ENCODE data around the gene GCN1. TPM values are rescaled to one million over a fixed set of nuclear protein-coding genes. Genes with fewer than 3 reads are reported as not detected.
A peak's percentile ranks its signal among the peaks of the same experiment; 100 is the strongest.

The GCN1 gene
- total and polyA plus RNA-seq, 4 donors: 19.3 to 93.6 (median 53.1) TPM

GRCh38 chr12:120239776-120240494 lies 45.4 kb upstream of the GCN1 start:
- TF ChIP-seq CTCF (IDR thresholded peaks at IDR 0.05; ENCODE audit: control extremely low read depth, extremely low read depth): no peak
- WGBS, 2 donors: 69 to 83% methylated on average over 2 of the region's 2 CpGs
- no peak for ATAC-seq (ENCODE audit: insufficient read depth, low FRiP score)
- peak overlapping the region in 1 of 2 donors; percentile 26 for H3K27ac ChIP-seq (ENCODE audit: low read depth in 1 of 2, low read length in 1 of 2)
- no peak for DNase-seq
- no peak overlapping the region for H3K4me3 ChIP-seq
- H3K9me3 ChIP-seq (ENCODE audit: control insufficient read depth in 4 of 4, insufficient read depth in 3 of 4, low read length in 3 of 4): no peaks in the 10 kb centered on the region
- H3K27me3 ChIP-seq (ENCODE audit: control insufficient read depth in 3 of 3, insufficient read depth in 3 of 3, low read length in 2 of 3): no peaks in the 10 kb centered on the region
- no peaks in the 10 kb centered on the region for H3K36me3 ChIP-seq (ENCODE audit: control insufficient read depth in 4 of 4, insufficient read depth in 4 of 4, low read length in 4 of 4)
- no peak overlapping the region for H3K9ac ChIP-seq (ENCODE audit: insufficient read depth in 1 of 2, low read length in 2 of 2)
- H3K4me1 ChIP-seq (ENCODE audit: control insufficient read depth in 5 of 5, insufficient read depth in 5 of 5, low read length in 5 of 5): peaks cover 11 to 56% (median 36%) of the 10 kb centered on the region in 5 donors

DNA sequence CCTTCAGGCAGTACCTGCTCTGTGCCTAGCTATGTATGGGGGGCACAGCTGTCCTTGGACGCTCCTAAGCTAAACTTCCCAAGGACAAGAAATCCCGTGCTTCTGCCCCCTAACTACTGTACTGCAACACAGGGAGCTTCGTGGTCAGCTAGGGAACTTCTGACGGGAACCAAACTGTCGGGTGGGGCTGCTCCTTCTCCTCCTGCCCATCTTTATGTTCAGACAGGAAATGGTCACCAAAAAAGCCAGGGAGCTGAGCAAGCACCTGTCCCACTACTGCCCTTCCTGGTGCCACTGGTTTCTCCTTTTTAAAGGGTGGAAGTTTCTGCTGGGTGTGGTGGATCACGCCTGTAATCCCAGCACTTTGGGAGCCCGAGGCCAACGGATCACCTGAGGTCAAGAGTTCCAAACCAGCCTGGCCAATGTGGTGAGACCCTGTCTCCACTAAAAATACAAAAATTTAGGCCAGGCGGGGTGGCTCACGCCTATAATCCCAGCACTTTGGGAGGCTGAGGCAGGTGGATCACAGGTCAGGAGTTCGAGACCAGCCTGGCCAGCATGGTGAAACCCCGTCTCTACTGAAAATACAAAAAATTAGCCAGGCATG lies 44.4 kb upstream of the GCN1 start:
- no peaks in the 10 kb centered on the region for H3K36me3 ChIP-seq (ENCODE audit: control insufficient read depth in 4 of 4, insufficient read depth in 4 of 4, low read length in 4 of 4)
- no peak for TF ChIP-seq CTCF (IDR thresholded peaks at IDR 0.05; ENCODE audit: control extremely low read depth, extremely low read depth)
- no peak overlapping the region for H3K4me3 ChIP-seq
- no peak overlapping the region for H3K9ac ChIP-seq (ENCODE audit: insufficient read depth in 1 of 2, low read length in 2 of 2)
- H3K4me1 ChIP-seq (ENCODE audit: control insufficient read depth in 5 of 5, insufficient read depth in 5 of 5, low read length in 5 of 5): peaks cover 10 to 61% (median 42%) of the 10 kb centered on the region in 5 donors
- ATAC-seq (ENCODE audit: insufficient read depth, low FRiP score) (no peak), DNase-seq (no peak)
- 52 to 67% methylated on average over 12 of the region's 12 CpGs for WGBS, 2 donors
- peak overlapping the region; percentile 17 to 85 for H3K27ac ChIP-seq (ENCODE audit: low read depth in 1 of 2, low read length in 1 of 2)
- H3K9me3 ChIP-seq (ENCODE audit: control insufficient read depth in 4 of 4, insufficient read depth in 3 of 4, low read length in 3 of 4): no peaks in the 10 kb centered on the region
- no peaks in the 10 kb centered on the region for H3K27me3 ChIP-seq (ENCODE audit: control insufficient read depth in 3 of 3, insufficient read depth in 3 of 3, low read length in 2 of 3)

DNA sequence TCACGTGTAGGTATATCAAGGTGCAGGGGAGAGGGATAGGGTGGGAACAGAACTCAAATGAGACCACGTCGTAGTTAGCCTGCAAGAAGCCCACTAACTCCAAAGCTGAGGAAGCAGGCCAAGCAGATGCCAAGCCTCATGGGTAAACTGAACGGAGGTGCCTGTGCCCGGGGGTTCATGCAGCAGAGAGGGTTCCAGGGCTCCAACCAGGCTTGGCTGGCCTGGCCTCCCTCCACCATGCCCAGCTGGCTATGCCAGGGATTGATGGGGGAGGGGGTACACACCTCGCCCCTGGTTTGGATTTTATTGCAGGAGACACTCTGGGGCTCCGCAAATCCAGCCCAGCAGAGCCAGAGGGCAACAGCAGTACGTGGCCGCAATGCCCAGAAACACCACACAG lies 43.7 kb upstream of the GCN1 start:
- peaks cover 10 to 62% (median 47%) of the 10 kb centered on the region in 5 donors for H3K4me1 ChIP-seq (ENCODE audit: control insufficient read depth in 5 of 5, insufficient read depth in 5 of 5, low read length in 5 of 5)
- no peak for TF ChIP-seq CTCF (IDR thresholded peaks at IDR 0.05; ENCODE audit: control extremely low read depth, extremely low read depth)
- no peaks in the 10 kb centered on the region for H3K9me3 ChIP-seq (ENCODE audit: control insufficient read depth in 4 of 4, insufficient read depth in 3 of 4, low read length in 3 of 4)
- ATAC-seq (ENCODE audit: insufficient read depth, low FRiP score) (no peak), DNase-seq (no peak)
- peak overlapping the region; percentile 17 to 85 for H3K27ac ChIP-seq (ENCODE audit: low read depth in 1 of 2, low read length in 1 of 2)
- WGBS, 2 donors: 43 to 56% methylated on average over 9 of the region's 9 CpGs
- H3K36me3 ChIP-seq (ENCODE audit: control insufficient read depth in 4 of 4, insufficient read depth in 4 of 4, low read length in 4 of 4): no peaks in the 10 kb centered on the region
- no peaks in the 10 kb centered on the region for H3K27me3 ChIP-seq (ENCODE audit: control insufficient read depth in 3 of 3, insufficient read depth in 3 of 3, low read length in 2 of 3)
- no peak overlapping the region for H3K4me3 ChIP-seq
- no peak overlapping the region for H3K9ac ChIP-seq (ENCODE audit: insufficient read depth in 1 of 2, low read length in 2 of 2)
